ENCODE results near the gene NDRG4.
"Not testable (repeated sequence)": the region's sequence is repeated elsewhere in the genome, so short reads cannot be mapped to it uniquely, and the experiment has no call there.

NDRG4 gene

GRCh38 chr16:58465817-58466216 lies 34.1 kb upstream of the NDRG4 start:
- DNase-seq (ENCODE audit: low spot score), result no peak

- DNase-seq (ENCODE audit: low spot score), result no peak
Observed at GRCh38 chr16:58466396-58466795, 33.5 kb upstream of the NDRG4 start.

DNA sequence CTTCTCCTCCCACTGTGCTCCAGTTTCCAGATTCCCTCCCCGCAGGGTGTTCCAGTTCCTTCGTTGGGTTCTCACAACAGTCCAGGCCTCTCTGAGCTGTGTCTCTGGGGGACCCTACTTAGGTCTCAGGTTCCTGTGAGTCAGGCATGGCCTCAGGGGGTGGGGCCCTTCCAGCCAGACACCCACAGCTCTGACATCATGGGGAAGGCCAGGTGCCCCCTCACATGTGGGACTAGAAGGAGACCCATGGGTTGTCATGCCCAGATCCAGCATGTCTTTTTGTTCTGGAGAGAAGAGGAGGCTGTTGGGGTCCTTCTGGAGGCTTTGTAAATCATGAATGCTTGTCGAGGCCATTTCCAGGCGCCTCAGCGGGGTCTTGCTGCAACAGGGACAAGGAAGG lies 32.0 kb upstream of the NDRG4 start:
- DNase-seq (ENCODE audit: low spot score), result no peak

- DNase-seq (ENCODE audit: low spot score), result no peak
Observed at GRCh38 chr16:58471209-58471975, 28.6 kb upstream of the NDRG4 start.

DNA sequence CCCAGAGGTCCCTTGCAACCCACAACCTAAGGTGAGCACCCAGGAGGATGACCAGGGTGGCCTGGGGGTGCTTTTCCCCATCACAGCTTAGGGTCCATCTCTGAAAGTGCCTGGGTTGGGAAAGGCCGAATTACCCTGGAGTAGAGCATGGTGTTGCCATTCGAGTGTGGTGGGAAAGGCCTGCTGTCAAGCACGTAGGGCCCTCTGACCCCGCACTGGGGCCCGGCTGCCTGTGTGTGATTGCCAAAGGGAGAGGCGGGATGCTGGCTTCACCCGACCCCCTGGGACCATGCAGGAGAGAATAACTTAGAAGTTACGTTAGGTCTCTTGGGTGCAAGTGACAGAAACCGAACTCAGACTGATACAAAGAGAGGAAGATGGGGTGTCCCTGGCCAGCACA lies 27.7 kb upstream of the NDRG4 start:
- DNase-seq (ENCODE audit: low spot score), result no peak

- no peak for DNase-seq (ENCODE audit: low spot score)
Observed at GRCh38 chr16:58472827-58473226, 27.1 kb upstream of the NDRG4 start.

DNA sequence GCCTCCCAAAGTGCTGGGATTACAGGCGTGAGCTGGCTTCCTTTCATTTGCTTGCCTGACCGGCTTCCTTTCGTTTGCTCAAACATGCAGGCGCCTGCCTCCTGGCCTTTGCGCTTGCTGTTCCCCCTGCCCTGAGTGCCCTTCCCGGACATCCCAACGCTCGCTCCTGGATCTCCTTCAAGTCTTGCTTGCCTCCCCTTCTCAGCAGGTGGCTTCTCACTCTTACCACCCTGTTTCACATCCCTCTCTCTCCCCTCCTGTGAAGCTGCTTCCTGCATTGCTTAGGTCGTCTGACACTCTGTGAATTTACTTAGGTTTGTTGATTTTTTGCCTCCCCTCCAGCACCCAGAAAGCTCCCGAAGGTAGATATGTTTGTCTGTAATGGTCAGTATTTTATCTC lies 25.6 kb upstream of the NDRG4 start:
- no peak for DNase-seq (ENCODE audit: low spot score)

- no peak for DNase-seq (ENCODE audit: low spot score)
Observed at GRCh38 chr16:58475091-58475619, 24.8 kb upstream of the NDRG4 start.

DNA sequence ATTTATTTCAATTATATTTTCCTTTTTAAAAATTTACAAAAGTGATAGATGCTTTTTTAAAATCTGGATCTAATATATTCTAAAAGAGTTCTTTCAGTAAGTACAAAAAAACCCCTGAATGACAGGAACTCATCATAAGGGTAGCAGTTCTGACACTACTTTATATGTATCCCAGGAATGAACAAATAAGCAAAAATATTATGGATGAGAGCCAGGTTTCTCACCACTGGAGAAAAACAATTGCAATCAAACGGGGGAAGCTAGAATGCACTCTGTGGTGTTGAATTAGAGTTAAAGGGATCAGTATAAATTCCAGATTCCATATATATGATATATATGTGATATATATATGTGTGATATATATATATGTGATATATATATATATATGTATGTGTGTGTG lies 23.2 kb upstream of the NDRG4 start:
- DNase-seq (ENCODE audit: low spot score), result no peak

- DNase-seq (ENCODE audit: low spot score), result no peak
Observed at GRCh38 chr16:58478427-58478826, 21.5 kb upstream of the NDRG4 start.

DNA sequence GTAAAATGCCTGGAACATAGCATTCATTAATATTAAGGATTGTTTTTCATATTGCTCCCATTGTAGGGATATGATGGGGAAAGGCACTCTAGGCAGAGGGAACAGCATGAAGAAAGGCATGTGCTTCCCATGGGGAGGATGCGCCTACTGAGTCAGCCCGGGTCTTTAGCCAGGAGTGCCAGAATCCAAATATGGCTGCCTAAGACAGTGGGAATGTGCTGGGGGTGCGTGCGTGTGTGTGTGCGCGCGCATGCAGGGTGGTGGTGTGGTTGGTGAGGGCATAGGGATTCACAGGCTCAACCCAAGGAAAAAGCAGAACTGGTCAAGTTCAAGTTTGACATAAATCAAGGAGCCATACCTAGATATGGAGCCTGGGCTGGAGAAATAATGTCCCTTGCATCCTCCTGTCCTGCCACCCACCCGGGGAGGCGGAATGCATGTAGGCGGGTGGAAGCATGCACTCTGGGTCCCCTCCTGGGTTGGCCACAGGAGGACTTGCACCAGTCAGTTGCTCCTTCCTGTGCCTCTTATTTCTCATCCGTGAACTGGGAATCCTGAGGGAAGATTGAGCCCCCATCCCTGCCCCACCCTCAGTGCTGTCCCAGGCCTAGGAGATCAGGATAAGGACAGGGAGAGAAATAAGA lies 18.6 kb upstream of the NDRG4 start:
- DNase-seq (ENCODE audit: low spot score), result no peak

- no peak for DNase-seq (ENCODE audit: low spot score)
Observed at GRCh38 chr16:58481931-58482330, 18.0 kb upstream of the NDRG4 start.

- no peak for DNase-seq (ENCODE audit: low spot score)
Observed at GRCh38 chr16:58485184-58485887, 14.6 kb upstream of the NDRG4 start.

- peak; percentile 64 for DNase-seq (ENCODE audit: low spot score)
Observed at GRCh38 chr16:58487566-58488351, 12.2 kb upstream of the NDRG4 start.

- DNase-seq (ENCODE audit: low spot score), result no peak
Observed at GRCh38 chr16:58488531-58488930, 11.4 kb upstream of the NDRG4 start.

GRCh38 chr16:58490065-58490464 lies 9.9 kb upstream of the NDRG4 start:
- no peak for DNase-seq (ENCODE audit: low spot score)

DNA sequence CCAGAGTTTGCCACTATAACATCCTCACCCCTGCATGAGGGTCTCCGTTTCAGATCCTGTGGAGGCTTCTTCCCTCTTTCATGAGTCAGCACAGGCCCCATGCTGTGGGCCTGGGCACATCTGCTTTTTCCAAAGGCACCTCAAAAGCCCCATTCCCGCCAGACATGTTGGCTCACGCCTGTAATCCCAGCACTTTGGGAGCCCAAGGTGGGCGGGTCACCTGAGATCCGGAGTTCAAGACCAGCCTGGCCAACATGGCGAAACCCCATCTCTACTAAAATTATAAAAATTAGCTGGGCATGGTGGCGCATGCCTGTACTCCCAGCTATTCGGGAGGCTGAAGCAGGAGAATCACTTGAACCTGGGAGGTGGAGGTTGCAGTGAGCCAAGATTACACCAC lies 9.4 kb upstream of the NDRG4 start:
- not testable (repeated sequence) for DNase-seq (ENCODE audit: low spot score)

DNA sequence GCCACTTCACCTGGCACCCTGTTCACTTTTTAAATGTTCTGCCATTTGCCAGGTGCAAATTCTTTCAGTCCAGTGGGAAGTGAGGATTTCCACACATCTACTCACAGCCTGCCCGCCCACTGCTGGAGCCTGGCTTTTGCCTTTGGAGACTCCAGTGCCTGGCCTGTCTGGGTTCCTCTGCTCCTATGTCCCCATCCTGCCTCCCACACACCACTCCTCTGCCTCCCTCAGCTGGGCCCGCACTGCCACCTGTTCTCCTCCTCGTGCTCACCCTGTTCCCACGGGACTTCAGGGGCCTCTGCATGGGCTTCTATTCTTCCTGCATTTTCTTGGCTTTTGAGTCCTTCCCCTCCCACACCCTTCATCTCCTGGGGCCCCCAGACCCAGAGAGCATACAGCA lies 7.9 kb upstream of the NDRG4 start:
- no peak for DNase-seq (ENCODE audit: low spot score)

DNA sequence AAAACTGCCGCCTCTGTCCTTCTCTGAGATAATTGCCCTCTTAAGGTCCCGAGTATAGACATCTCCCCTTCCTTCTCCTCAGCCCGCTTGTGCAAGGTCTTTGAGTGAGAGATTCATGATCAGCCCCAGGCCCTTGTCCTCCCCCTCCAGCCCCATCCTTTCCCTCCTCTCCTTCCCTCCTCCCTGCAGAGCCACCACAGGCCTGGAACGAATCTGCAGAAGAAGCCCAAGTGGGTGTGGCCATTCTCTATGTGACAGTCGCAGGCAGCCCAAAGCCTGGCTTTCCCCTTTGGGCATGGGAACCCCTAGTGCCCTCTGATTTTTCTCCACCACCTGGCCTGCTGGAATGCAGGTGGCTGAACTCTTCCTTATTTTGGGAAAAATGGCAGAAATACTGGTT lies 7.2 kb upstream of the NDRG4 start:
- DNase-seq (ENCODE audit: low spot score), result no peak

DNA sequence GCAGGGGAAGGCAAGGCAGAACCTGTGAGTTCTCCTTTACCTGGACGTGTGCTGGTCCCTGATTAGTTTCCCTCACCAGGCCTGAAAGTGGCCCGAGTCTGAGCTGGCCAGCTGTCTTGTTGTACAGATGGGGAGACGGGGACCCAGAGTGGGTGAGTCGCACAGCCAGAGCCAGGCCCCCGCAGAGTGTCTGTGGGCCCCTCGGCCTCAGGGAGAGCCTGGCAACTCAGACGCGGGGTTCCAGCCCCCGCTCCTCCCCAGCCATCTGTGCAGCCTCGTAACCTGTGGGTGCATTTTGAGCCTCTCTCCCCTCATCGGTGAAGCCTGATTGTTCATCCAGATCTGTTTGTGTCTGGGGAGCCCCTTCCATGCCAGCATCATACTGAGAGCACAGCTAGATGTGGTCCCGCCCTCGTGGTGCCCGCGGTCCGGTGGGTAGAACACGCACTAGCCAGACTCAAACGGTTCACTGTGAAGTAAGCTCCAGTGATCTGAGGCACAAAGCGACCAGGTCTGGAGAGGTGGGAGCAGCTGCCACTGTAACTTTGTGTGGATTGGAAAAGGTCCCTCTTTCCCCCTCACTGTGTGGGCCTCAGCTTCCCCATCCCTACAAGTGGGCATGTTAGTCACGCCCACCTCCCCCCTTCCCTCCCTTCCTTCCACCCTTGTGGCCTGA lies 6.0 kb upstream of the NDRG4 start:
- DNase-seq (ENCODE audit: low spot score), result no peak

GRCh38 chr16:58494981-58495520 lies 4.9 kb upstream of the NDRG4 start:
- peak; percentile 99 for DNase-seq (ENCODE audit: low spot score)
